Heart left ventricle (tissue), 13 donors: ENCODE measurements around the gene TCF4.

Experiments
- POLR2A ChIP-seq, 2 donors: fragments of 450-650 bp; IDR thresholded peaks; one replicate each; pipeline ENCODE4 v1.6.1; 2017; ENCODE audit warnings: antibody characterized with exemption in 2 of 2, mild to moderate bottlenecking in 2 of 2, moderate library complexity in 2 of 2
- TF ChIP-seq, protein P1 (sequence below), 12 donors: fragments of 200-600 bp; sonication (generic) in 4 of 12; IDR thresholded peaks; one replicate each; pipeline versions ENCODE4 v1.5.0 to v1.8.0; 2018 to 2022; ENCODE audit warnings: antibody characterized with exemption in 12 of 12, mild to moderate bottlenecking in 5 of 12
- donor health status: ischemic (EF 13 %, LVEDD 7.1; RV severe dilation, severe dysfunction).
- donor health status: DM: no; HTN: yes; CAD: no.
- donor health status: DM: no; HTN: no; CAD: no.
- donor health status: ischemic (EF 25% LVEDD 6.9; RV normal size, moderate dysfunction).
- donor health status: ischemic (EF 25% LVEDD 5.7; RV mildly dilated, moderate dysfunction).
- donor health status: ischemic (EF 35%, LVEDD 5.7; RV mildly dilated, moderate dysfunction).
- donor health status: nonischemic (EF 11% LVEDD 7.7; RV severe dilation, severe dysfunction).
- donor health status: DM: yes; HTN: yes; CAD: no.
- donor health status: PGD.
- donor health status: ischemic (EF 29% LVEDD 5.4; RV normal size, mild dysfunction).
- donor health status: nonischemic (EF 23%, LVEDD 6.1; RV moderate dilation, normal function).

DNA sequence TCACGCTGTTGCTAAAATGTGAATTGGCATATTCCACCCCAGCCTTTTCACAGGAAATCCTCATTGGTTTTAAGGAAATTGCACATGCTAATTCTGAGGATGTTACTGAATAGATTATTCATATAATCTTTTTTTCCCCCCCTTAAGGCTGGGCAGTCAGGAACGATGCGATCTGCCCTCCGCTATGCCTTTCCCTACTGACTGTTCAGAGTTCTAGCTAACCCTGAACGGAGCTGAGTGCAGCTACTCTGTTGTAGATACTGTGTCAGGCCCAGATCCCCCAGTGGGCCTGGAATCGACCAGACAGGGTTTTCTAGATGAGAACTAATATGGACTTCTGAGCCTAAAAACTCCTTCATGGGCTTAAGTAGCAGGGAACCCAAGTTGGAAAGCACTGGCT, 192.2 kb downstream of the TCF4 start:
- TF ChIP-seq, protein P1, sequence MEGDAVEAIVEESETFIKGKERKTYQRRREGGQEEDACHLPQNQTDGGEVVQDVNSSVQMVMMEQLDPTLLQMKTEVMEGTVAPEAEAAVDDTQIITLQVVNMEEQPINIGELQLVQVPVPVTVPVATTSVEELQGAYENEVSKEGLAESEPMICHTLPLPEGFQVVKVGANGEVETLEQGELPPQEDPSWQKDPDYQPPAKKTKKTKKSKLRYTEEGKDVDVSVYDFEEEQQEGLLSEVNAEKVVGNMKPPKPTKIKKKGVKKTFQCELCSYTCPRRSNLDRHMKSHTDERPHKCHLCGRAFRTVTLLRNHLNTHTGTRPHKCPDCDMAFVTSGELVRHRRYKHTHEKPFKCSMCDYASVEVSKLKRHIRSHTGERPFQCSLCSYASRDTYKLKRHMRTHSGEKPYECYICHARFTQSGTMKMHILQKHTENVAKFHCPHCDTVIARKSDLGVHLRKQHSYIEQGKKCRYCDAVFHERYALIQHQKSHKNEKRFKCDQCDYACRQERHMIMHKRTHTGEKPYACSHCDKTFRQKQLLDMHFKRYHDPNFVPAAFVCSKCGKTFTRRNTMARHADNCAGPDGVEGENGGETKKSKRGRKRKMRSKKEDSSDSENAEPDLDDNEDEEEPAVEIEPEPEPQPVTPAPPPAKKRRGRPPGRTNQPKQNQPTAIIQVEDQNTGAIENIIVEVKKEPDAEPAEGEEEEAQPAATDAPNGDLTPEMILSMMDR (IDR thresholded peaks at IDR 0.05), result no peak
- TF ChIP-seq POLR2A (IDR thresholded peaks at IDR 0.05), result no peak
